ENCODE data around the gene ST8SIA2. TPM values are rescaled to one million over a fixed set of nuclear protein-coding genes. Genes with fewer than 3 reads are reported as not detected.
A peak's percentile ranks its signal among the peaks of the same experiment; 100 is the strongest.

Gene ST8SIA2
- total RNA-seq, 1 experiment from 2014 or later: 0.43 TPM

DNA sequence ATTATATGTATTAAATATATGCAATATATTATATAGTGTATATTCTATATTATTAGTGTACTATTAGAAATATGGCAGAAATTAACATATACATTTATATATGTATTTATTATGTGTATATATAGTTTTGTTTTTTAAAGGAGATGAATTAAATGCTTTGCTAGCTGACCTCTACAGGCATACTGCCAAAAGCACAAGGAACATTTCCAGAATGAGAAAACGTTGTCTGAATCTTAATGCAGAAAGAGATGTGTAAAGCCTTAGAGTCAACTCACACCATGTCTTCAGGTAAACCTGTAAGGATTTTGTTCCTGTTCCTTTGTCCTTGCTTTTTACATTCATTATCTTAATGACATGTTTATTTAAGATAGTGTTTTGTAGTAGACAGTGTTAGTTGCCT is 111.9 kb downstream of the ST8SIA2 start:
- H3K4me3 ChIP-seq (ENCODE audit: low read depth, low read length, poor library complexity, severe bottlenecking): no peak overlapping the region
- no peaks in the 10 kb centered on the region for H3K4me1 ChIP-seq (ENCODE audit: insufficient read depth, low read length, poor library complexity, severe bottlenecking)
- TF ChIP-seq EZH2 (IDR thresholded peaks at IDR 0.05; ENCODE audit: borderline replicate concordance, low read depth, low read length, poor library complexity, severe bottlenecking): no peak
- TF ChIP-seq, protein P1, sequence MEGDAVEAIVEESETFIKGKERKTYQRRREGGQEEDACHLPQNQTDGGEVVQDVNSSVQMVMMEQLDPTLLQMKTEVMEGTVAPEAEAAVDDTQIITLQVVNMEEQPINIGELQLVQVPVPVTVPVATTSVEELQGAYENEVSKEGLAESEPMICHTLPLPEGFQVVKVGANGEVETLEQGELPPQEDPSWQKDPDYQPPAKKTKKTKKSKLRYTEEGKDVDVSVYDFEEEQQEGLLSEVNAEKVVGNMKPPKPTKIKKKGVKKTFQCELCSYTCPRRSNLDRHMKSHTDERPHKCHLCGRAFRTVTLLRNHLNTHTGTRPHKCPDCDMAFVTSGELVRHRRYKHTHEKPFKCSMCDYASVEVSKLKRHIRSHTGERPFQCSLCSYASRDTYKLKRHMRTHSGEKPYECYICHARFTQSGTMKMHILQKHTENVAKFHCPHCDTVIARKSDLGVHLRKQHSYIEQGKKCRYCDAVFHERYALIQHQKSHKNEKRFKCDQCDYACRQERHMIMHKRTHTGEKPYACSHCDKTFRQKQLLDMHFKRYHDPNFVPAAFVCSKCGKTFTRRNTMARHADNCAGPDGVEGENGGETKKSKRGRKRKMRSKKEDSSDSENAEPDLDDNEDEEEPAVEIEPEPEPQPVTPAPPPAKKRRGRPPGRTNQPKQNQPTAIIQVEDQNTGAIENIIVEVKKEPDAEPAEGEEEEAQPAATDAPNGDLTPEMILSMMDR (conservative IDR thresholded peaks at IDR 0.05; ENCODE audit: low read depth, low read length): no peak
- H3K36me3 ChIP-seq (ENCODE audit: insufficient read depth, low read length, poor library complexity, severe bottlenecking): no peaks in the 10 kb centered on the region
- H3K9me3 ChIP-seq (ENCODE audit: low read depth, low read length, poor library complexity, severe bottlenecking): no peaks in the 10 kb centered on the region
- CTCF ChIA-PET: no interaction called here
- BruUV-seq (replicated peaks): no TSS peak
- H3K27me3 ChIP-seq (replicated peaks; ENCODE audit: insufficient read depth, low read depth, low read length, poor library complexity): no peaks in the 10 kb centered on the region
- POLR2A ChIA-PET (ENCODE audit: low non-redundant PET): no interaction called here
- intact Hi-C loops (cut with micrococcal nuclease; ENCODE audit: unreplicated experiment): no loop called here
- no peak overlapping the region for H3K27ac ChIP-seq (ENCODE audit: low read depth, low read length, poor library complexity, severe bottlenecking)
- DNase-seq (ENCODE audit: low spot score): no peak

DNA sequence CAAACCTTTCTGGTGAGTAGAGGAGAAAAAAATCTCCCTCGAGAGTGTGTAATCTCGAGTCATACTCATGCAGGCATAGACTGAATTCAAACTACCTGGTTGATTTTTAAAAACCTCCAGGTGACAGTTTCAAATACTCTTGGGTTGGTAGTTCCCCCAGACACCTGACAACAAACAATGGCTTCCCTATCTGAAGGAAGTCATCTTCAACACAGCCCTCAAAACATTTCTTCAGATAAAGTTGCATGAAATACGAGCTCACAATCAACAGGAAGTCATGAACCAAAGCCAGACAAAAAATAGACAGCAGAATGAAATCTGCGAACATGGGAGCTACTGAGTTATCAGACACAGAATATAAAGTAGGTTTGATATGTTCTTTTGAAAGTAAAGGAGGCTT is 112.8 kb downstream of the ST8SIA2 start:
- H3K27ac ChIP-seq (ENCODE audit: low read depth, low read length, poor library complexity, severe bottlenecking): no peak overlapping the region
- intact Hi-C loops (cut with micrococcal nuclease; ENCODE audit: unreplicated experiment): no loop called here
- H3K4me1 ChIP-seq (ENCODE audit: insufficient read depth, low read length, poor library complexity, severe bottlenecking): no peaks in the 10 kb centered on the region
- no peaks in the 10 kb centered on the region for H3K27me3 ChIP-seq (replicated peaks; ENCODE audit: insufficient read depth, low read depth, low read length, poor library complexity)
- BruUV-seq (replicated peaks): no TSS peak
- no peaks in the 10 kb centered on the region for H3K9me3 ChIP-seq (ENCODE audit: low read depth, low read length, poor library complexity, severe bottlenecking)
- CTCF ChIA-PET: no interaction called here
- no peaks in the 10 kb centered on the region for H3K36me3 ChIP-seq (ENCODE audit: insufficient read depth, low read length, poor library complexity, severe bottlenecking)
- no peak overlapping the region for H3K4me3 ChIP-seq (ENCODE audit: low read depth, low read length, poor library complexity, severe bottlenecking)
- POLR2A ChIA-PET (ENCODE audit: low non-redundant PET): no interaction called here
- DNase-seq (ENCODE audit: low spot score): no peak
- TF ChIP-seq EZH2 (IDR thresholded peaks at IDR 0.05; ENCODE audit: borderline replicate concordance, low read depth, low read length, poor library complexity, severe bottlenecking): no peak
- TF ChIP-seq, protein P1 (conservative IDR thresholded peaks at IDR 0.05; ENCODE audit: low read depth, low read length): no peak

DNA sequence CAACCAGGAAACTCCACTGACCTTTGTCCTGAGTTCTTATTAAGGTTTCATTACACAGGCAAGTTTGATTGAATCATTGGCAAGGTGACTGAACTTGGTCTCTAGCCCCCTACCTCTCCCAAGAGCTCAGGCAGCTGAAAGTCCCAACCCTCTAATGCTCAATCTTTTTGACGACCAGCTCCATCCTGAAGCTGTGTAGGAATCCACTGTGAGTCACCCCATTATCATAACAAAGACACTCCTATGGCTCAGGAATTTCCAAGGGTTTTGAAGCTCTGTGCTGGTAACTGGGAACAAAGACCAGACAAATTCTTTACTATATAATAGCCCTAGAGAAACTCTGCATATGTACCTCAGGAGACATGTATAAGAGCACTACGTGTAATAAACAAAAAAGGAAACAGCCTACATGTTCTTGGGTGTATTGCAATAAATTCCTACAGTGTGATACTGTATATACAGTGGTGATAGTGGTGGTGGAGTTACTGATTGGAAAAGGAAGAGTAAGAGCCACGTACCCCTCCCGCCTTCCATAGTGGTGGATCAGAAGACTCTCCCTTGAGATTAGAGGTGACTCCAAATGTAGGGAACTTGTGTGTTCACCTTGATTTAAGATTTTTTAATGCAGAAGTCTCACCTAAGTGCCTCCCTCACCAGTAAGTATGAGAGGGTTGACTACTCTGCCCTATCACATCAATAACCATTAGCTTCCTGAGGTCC is 116.6 kb downstream of the ST8SIA2 start:
- Histone ChIP-seq H3K36me3 (ENCODE audit: insufficient read depth, low read length, poor library complexity, severe bottlenecking) (no peaks in the 10 kb centered on the region), H3K27me3 (replicated peaks; ENCODE audit: insufficient read depth, low read depth, low read length, poor library complexity) (no peaks in the 10 kb centered on the region), H3K9me3 (ENCODE audit: low read depth, low read length, poor library complexity, severe bottlenecking) (no peaks in the 10 kb centered on the region), H3K4me3 (ENCODE audit: low read depth, low read length, poor library complexity, severe bottlenecking) (no peak overlapping the region), H3K4me1 (ENCODE audit: insufficient read depth, low read length, poor library complexity, severe bottlenecking) (no peaks in the 10 kb centered on the region), H3K27ac (ENCODE audit: low read depth, low read length, poor library complexity, severe bottlenecking) (no peak overlapping the region)
- BruUV-seq (replicated peaks): no TSS peak
- ChIA-PET POLR2A (ENCODE audit: low non-redundant PET) (no interaction called here), CTCF (no interaction called here)
- TF ChIP-seq, protein P1 (conservative IDR thresholded peaks at IDR 0.05; ENCODE audit: low read depth, low read length): no peak
- TF ChIP-seq EZH2 (IDR thresholded peaks at IDR 0.05; ENCODE audit: borderline replicate concordance, low read depth, low read length, poor library complexity, severe bottlenecking): no peak
- DNase-seq (ENCODE audit: low spot score): peak; percentile 69
- intact Hi-C loops (cut with micrococcal nuclease; ENCODE audit: unreplicated experiment): no loop called here

All from A673 (cell line).